HEK293 (cell line): Measurements from ENCODE around the gene COL6A2.

Experiments used
- BCL11A ChIP-seq: fragments of 450-650 bp; formaldehyde crosslinking; IDR thresholded peaks from 2 replicates; pipeline ENCODE4 v1.5.1; 2016; ENCODE audit warnings: low read depth, missing biosample characterization, missing genetic modification characterization
- CTCF ChIP-seq: fragments of 450-650 bp; formaldehyde crosslinking; IDR thresholded peaks from 2 replicates; pipeline ENCODE4 v1.5.1; 2016; ENCODE audit warnings: missing biosample characterization, missing genetic modification characterization
- HOXD13 ChIP-seq: sonication (generic); formaldehyde crosslinking; IDR thresholded peaks from 2 replicates; pipeline ENCODE4 v1.8.0; 2022; ENCODE audit warnings: missing genetic modification reagents, borderline replicate concordance
- MYNN ChIP-seq: fragments of 450-650 bp; formaldehyde crosslinking; IDR thresholded peaks from 2 replicates; pipeline ENCODE4 v1.5.1; 2016; ENCODE audit warnings: missing biosample characterization, missing genetic modification characterization, borderline replicate concordance
- PRDM10 ChIP-seq: fragments of 450-650 bp; formaldehyde crosslinking; IDR thresholded peaks from 2 replicates; pipeline ENCODE4 v1.5.1; 2016; ENCODE audit warnings: missing biosample characterization, missing genetic modification characterization
- YY1 ChIP-seq: fragments of 450-650 bp; formaldehyde crosslinking; IDR thresholded peaks from 2 replicates; pipeline ENCODE4 v1.5.1; 2018; ENCODE audit warnings: missing biosample characterization, missing genetic modification characterization
- ZBTB21 ChIP-seq: fragments of 450-650 bp; formaldehyde crosslinking; IDR thresholded peaks from 2 replicates; pipeline ENCODE4 v1.5.1; 2017; ENCODE audit warnings: missing biosample characterization, missing genetic modification characterization
- ZNF704 ChIP-seq: fragments of 450-650 bp; formaldehyde crosslinking; IDR thresholded peaks from 2 replicates; pipeline ENCODE4 v1.5.1; 2016; ENCODE audit warnings: missing biosample characterization, missing genetic modification characterization

- no peak for TF ChIP-seq CTCF (tag by site-specific recombination)
- no peak for TF ChIP-seq HOXD13 (CRISPR knock-in tag)
- no peak for TF ChIP-seq ZBTB21 (tag by site-specific recombination)
- no peak for TF ChIP-seq MYNN (tag by site-specific recombination)
- TF ChIP-seq YY1 (tag by site-specific recombination), result no peak
- TF ChIP-seq ZNF704 (tag by site-specific recombination), result no peak
- TF ChIP-seq BCL11A (tag by site-specific recombination), result no peak
- TF ChIP-seq PRDM10, result no peak
Measured at GRCh38 chr21:46071082-46071481, 26.8 kb upstream of the COL6A2 start.
